ENCODE data around the gene NR3C2. TPM values are rescaled to one million over a fixed set of nuclear protein-coding genes. Genes with fewer than 3 reads are reported as not detected.

NR3C2 gene
- total RNA-seq, 1 experiment from 2014 or later = 2.7 TPM

GRCh38 chr4:148145475-148145874 is 296.7 kb downstream of the NR3C2 start:
- H3K4me3 ChIP-seq (replicated peaks in 1 of 2; ENCODE audit: low read depth in 1 of 2, low read length in 2 of 2) = no peak overlapping the region
- RAD21 ChIA-PET (ENCODE audit: low non-redundant PET in 1 of 2, low total read pairs in 2 of 2, uncharacterized antibody in 2 of 2, unreplicated experiment in 2 of 2) = no interaction called here
- no peaks in the 10 kb centered on the region for H3K79me2 ChIP-seq (ENCODE audit: insufficient read depth, low read length)
- no peaks in the 10 kb centered on the region for H4K20me1 ChIP-seq (ENCODE audit: insufficient read depth)
- H2AFZ ChIP-seq (ENCODE audit: low read depth, low read length, poor library complexity, severe bottlenecking) = no peak overlapping the region
- no peaks in the 10 kb centered on the region for H3K4me1 ChIP-seq (ENCODE audit: control insufficient read depth in 1 of 2, insufficient read depth in 2 of 2, low read length in 2 of 2)
- H3K9ac ChIP-seq (ENCODE audit: low read length) = no peak overlapping the region
- H3K4me2 ChIP-seq (ENCODE audit: low read length) = no peak overlapping the region
- ATAC-seq (no peak), DNase-seq (ENCODE audit: low read depth, low spot score) (no peak)
- TF ChIP-seq EGR1 (IDR thresholded peaks at IDR 0.05; ENCODE audit: low read depth) = no peak
- no peak for TF ChIP-seq EZH2phosphoT487 (IDR thresholded peaks at IDR 0.05; ENCODE audit: borderline replicate concordance)
- no peak for TF ChIP-seq POLR2AphosphoS5 (IDR thresholded peaks at IDR 0.05; ENCODE audit: low read depth, low read length)
- no peaks in the 10 kb centered on the region for H3K9me3 ChIP-seq (ENCODE audit: control insufficient read depth in 1 of 2, insufficient read depth in 1 of 2, low read depth in 1 of 2, low read length in 2 of 2)
- no peaks in the 10 kb centered on the region for H3K27me3 ChIP-seq (ENCODE audit: insufficient read depth, low read length)
- no TSS peak for BruUV-seq (replicated peaks)
- CTCF ChIA-PET = no interaction called here
- POLR2A ChIA-PET = no interaction called here
- no peak overlapping the region for H3K27ac ChIP-seq (ENCODE audit: low read depth, low read length)
- H3K9me2 ChIP-seq (ENCODE audit: insufficient read depth) = 0 out of 2 replicates have a peak, but pooled peaks cover 4% of the 10 kb centered on the region
- intact Hi-C loops (cut with micrococcal nuclease) = no loop called here
- H3K36me3 ChIP-seq (ENCODE audit: control insufficient read depth in 1 of 2, insufficient read depth in 2 of 2, low read length in 2 of 2) = no peaks in the 10 kb centered on the region

GRCh38 chr4:148143174-148143573 is 299.0 kb downstream of the NR3C2 start:
- no peak for TF ChIP-seq RAD21 (IDR thresholded peaks at IDR 0.05; ENCODE audit: low read depth)
- TF ChIP-seq ZBTB33 (IDR thresholded peaks at IDR 0.05; ENCODE audit: extremely low read depth, insufficient replicate concordance, low read length) = no peak
- no peak for TF ChIP-seq SRF (IDR thresholded peaks at IDR 0.05; ENCODE audit: low read depth)
- no peak for TF ChIP-seq ATF3 (IDR thresholded peaks at IDR 0.05)
- TF ChIP-seq EGR1 (IDR thresholded peaks at IDR 0.05; ENCODE audit: low read depth) = no peak
- TF ChIP-seq ZNF274 (IDR thresholded peaks at IDR 0.05; ENCODE audit: low read depth, low read length) = no peak
- TF ChIP-seq ZFX (IDR thresholded peaks at IDR 0.05) = no peak
- TF ChIP-seq CTCF (IDR thresholded peaks at IDR 0.05 in 2 of 3, conservative IDR thresholded peaks at IDR 0.05 in 1 of 3; ENCODE audit: borderline replicate concordance in 1 of 3, insufficient read depth in 1 of 3, low read depth in 2 of 3, low read length in 2 of 3) = no peak
- no peak for TF ChIP-seq JUND (IDR thresholded peaks at IDR 0.05)
- no peak for TF ChIP-seq FOSL1 (IDR thresholded peaks at IDR 0.05; ENCODE audit: low read depth)
- Histone ChIP-seq H3K79me2 (ENCODE audit: insufficient read depth, low read length) (no peaks in the 10 kb centered on the region), H3K4me2 (ENCODE audit: low read length) (no peak overlapping the region), H3K9ac (ENCODE audit: low read length) (no peak overlapping the region), H3K9me2 (ENCODE audit: insufficient read depth) (no peaks in the 10 kb centered on the region), H3K27me3 (ENCODE audit: insufficient read depth, low read length) (no peaks in the 10 kb centered on the region), H3K36me3 (ENCODE audit: control insufficient read depth in 1 of 2, insufficient read depth in 2 of 2, low read length in 2 of 2) (no peaks in the 10 kb centered on the region), H3K4me1 (ENCODE audit: control insufficient read depth in 1 of 2, insufficient read depth in 2 of 2, low read length in 2 of 2) (no peaks in the 10 kb centered on the region), H3K4me3 (replicated peaks in 1 of 2; ENCODE audit: low read depth in 1 of 2, low read length in 2 of 2) (no peak overlapping the region), H3K27ac (ENCODE audit: low read depth, low read length) (no peak overlapping the region), H4K20me1 (ENCODE audit: insufficient read depth) (no peaks in the 10 kb centered on the region), H3K9me3 (ENCODE audit: control insufficient read depth in 1 of 2, insufficient read depth in 1 of 2, low read depth in 1 of 2, low read length in 2 of 2) (no peaks in the 10 kb centered on the region), H2AFZ (ENCODE audit: low read depth, low read length, poor library complexity, severe bottlenecking) (no peak overlapping the region)
- ChIA-PET POLR2A (no interaction called here), RAD21 (ENCODE audit: low non-redundant PET in 1 of 2, low total read pairs in 2 of 2, uncharacterized antibody in 2 of 2, unreplicated experiment in 2 of 2) (no interaction called here), CTCF (no interaction called here)
- ATAC-seq (no peak), DNase-seq (ENCODE audit: low read depth, low spot score) (no peak)
- intact Hi-C loops (cut with micrococcal nuclease) = no loop called here
- no TSS peak for BruUV-seq (replicated peaks)
